RWPE1 (cell line): ENCODE results near the gene TNFAIP3.

ENCODE experiments used
- CTCF ChIA-PET: fragments of 350-600 bp; sonication (Branson Sonifier 250); formaldehyde crosslinking; extraction: SDS; loops from one replicate; lab custom pipeline; 2021; lab: Yijun Ruan, JAX
- POLR2A ChIA-PET: fragments of 400-600 bp; formaldehyde crosslinking; extraction: SDS; loops from one replicate; lab custom pipeline; 2020; ENCODE audit warnings: antibody characterized with exemption; ENCODE audit not compliant: low non-redundant PET; lab: Yijun Ruan, JAX
- DNase-seq: peaks from one replicate; pipeline ENCODE4 v3.0.0; 2012; ENCODE audit warnings: low spot score
- H3K27ac ChIP-seq: fragments of 450-650 bp; 2 replicates; pipeline ENCODE4 v1.5.1; 2017
- CTCF ChIP-seq: fragments of 450-650 bp; conservative IDR thresholded peaks from 2 replicates; pipeline ENCODE4 v1.5.1; 2017; ENCODE audit warnings: low read depth, mild to moderate bottlenecking

The TNFAIP3 gene

GRCh38 chr6:137875606-137876005 is 8.5 kb downstream of the TNFAIP3 start:
- TF ChIP-seq CTCF: no peak
- ChIA-PET CTCF (interaction anchor here (0.7 kb wide), 1 partner anchor 76 kb away, joined by 3 read pairs; no protein-coding TSS in a partner anchor), POLR2A (no interaction called here)
- no peak for DNase-seq
- H3K27ac ChIP-seq: no peak overlapping the region

GRCh38 chr6:137876547-137876946 is 9.5 kb downstream of the TNFAIP3 start:
- no peak for TF ChIP-seq CTCF
- no peak for DNase-seq
- CTCF ChIA-PET: interaction anchor here (0.8 kb wide), 1 partner anchor 9 kb away, joined by 6 read pairs; the partner anchor contains the start of gene TNFAIP3
- POLR2A ChIA-PET: no interaction called here
- H3K27ac ChIP-seq: no peak overlapping the region

DNA sequence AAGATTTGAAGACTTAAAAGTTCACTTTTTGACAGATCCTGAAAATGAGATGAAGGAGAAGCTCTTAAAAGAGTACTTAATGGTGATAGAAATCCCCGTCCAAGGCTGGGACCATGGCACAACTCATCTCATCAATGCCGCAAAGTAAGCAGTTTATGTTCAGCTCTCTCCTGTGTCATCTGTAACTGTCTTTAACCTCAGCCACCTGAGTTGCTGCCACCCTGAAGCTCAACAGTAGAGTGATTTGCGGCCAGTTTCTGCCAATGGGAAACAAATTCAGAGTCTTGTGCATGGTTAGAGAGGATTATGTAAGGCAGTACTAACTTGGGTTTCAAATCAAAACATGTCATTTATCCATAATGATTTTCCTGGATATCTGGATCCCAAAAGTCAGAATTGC is 10.1 kb downstream of the TNFAIP3 start:
- POLR2A ChIA-PET: no interaction called here
- CTCF ChIA-PET: interaction anchor here (0.8 kb wide), 1 partner anchor 10 kb away, joined by 6 read pairs; the partner anchor contains the start of gene TNFAIP3
- no peak overlapping the region for H3K27ac ChIP-seq
- DNase-seq: no peak
- no peak for TF ChIP-seq CTCF

DNA sequence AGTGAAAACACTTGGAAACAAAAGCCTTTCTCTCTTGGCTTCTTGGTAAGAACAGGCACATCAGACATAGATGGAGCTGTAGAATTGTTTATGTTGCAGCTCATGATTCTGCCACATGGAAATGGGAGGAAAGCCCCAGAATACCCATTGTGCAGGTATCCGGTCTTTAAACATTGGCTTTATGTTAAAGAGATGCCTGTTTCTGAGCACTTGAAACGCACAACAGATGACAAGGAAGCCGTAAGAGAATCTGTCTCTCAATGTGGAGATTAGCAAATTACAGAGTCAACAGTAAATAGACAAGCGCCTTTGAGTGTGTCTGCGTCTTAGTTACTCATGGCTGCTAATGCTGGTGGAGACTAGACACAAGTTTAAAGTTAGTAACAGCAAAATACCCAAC is 10.5 kb downstream of the TNFAIP3 start:
- H3K27ac ChIP-seq: no peak overlapping the region
- ChIA-PET POLR2A (no interaction called here), CTCF (interaction anchor here (0.5 kb wide), 1 partner anchor 563 kb away, joined by 4 read pairs; no protein-coding TSS in a partner anchor)

DNA sequence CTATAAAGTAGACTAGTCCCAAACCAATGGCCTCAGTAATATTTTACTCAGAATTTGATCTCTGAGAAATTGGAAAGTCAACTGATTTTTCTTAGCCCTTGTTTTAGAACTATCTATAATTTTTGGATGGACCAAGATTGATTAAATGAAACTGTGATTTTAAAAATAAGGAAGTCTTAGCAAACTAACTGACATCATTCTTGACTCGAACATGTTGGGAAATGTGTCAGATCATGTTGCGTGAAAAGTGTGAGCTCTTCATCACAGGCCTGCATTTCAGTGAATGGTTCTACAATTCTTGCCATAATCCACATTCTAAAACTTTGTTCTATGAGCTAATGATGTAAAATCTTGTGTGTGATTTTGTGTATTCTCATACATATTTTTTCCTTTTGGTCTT is 11.0 kb downstream of the TNFAIP3 start:
- ChIA-PET CTCF (interaction anchor here (0.5 kb wide), 1 partner anchor 564 kb away, joined by 4 read pairs; no protein-coding TSS in a partner anchor), POLR2A (no interaction called here)
- DNase-seq: no peak
- no peak overlapping the region for H3K27ac ChIP-seq
- TF ChIP-seq CTCF: no peak

More for the DNA sequence above, 10.5 kb downstream of the TNFAIP3 start:
- DNase-seq: no peak
- TF ChIP-seq CTCF: no peak

DNA sequence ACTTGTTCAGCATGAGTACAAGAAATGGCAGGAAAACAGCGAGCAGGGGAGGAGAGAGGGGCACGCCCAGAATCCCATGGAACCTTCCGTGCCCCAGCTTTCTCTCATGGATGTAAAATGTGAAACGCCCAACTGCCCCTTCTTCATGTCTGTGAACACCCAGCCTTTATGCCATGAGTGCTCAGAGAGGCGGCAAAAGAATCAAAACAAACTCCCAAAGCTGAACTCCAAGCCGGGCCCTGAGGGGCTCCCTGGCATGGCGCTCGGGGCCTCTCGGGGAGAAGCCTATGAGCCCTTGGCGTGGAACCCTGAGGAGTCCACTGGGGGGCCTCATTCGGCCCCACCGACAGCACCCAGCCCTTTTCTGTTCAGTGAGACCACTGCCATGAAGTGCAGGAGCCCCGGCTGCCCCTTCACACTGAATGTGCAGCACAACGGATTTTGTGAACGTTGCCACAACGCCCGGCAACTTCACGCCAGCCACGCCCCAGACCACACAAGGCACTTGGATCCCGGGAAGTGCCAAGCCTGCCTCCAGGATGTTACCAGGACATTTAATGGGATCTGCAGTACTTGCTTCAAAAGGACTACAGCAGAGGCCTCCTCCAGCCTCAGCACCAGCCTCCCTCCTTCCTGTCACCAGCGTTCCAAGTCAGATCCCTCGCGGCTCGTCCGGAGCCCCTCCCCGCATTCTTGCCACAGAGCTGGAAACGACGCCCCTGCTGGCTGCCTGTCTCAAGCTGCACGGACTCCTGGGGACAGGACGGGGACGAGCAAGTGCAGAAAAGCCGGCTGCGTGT is 11.6 kb downstream of the TNFAIP3 start:
- ChIA-PET POLR2A (no interaction called here), CTCF (no interaction called here)
- DNase-seq: no peak
- TF ChIP-seq CTCF: no peak
- no peak overlapping the region for H3K27ac ChIP-seq
